GM21825 (cell line): ENCODE results near the gene CXCL12.

Source experiments
- ATAC-seq: cut with Tn5 transposase; IDR thresholded peaks from one replicate; pipeline ENCODE4 v1.9.1; 2021; ENCODE audit warnings: mild to moderate bottlenecking, moderate library complexity; ENCODE audit not compliant: unreplicated experiment

Gene CXCL12

GRCh38 chr10:44339218-44339617, 45.7 kb downstream of the CXCL12 start:
- no peak for ATAC-seq

DNA sequence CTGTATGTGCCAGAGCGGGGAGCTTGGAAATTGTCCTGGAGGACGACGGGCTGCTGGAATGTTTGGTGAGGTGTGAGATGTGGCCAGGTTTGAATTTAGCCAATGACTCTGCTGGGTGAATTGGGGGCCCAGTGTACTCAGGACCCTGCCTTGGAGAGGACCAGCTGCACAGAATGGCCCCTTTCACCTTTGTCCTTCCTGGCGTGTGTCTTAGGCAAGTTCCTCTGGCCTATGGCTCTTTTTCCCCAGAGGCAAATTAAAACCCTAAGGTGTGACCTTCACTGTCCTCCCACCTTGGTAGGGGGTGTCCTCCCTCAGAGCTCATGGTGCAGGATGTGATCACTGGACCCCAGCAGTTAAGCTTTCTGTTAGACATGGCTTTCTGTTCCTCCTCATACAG, 47.8 kb downstream of the CXCL12 start:
- no peak for ATAC-seq

DNA sequence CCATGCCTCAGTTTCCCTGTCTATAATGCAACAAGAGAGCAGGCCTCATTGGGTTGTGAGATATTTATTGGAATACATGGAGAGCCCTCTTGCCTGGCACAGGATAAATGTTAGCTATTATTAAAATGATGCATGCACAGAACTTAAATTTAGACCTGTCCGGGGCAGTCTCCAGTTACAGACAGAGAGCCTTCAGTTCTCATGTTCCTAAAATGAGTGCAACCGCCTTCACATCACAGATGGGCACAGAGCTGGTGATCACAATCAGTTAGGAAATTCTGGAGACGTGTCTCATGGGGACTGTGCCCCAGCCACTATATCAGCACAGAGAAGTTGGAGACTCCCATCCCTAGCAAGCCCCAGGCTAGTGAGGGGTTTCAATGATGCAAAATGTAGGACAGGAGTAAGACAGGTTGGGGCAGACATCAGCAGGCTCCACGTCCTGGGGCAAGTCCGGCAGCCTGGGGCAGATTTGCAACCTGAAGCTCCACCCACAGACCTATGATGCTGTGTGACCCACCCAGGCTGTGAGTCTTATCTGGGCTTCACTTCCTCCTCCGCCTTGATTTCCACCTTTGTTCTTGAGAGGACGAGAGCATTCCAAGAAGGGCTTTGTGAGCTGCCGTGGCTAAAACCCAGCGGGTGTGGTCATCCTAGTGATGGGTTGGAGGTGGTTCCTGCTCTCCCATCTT, 49.4 kb downstream of the CXCL12 start:
- ATAC-seq, result no peak

DNA sequence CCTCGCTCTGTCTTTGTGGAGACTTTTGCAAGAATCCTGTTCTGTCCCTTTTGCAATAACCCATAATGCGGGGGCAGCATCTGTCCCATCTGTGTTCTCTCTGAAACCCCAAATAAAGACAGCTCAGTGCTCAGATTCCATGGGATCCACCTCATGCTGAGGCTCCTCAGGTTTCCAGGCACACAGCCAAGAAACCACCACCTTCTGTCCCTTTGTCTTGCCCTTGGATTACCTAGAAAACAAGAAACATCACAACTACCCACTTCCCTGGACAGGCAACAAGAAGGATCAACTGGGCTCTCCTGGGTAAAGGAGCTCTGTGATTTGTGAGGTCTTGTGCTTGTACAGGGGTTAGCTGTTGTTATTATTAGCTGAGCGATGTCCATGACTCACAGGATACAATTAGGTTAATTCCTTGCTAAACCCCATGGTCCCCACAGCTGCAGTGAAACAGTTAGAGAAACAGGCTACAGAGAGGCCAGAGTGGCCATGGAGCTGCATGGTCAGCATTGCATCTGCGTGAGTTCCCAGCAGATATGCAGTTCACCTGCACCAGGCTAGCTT, 50.2 kb downstream of the CXCL12 start:
- ATAC-seq, result no peak

- no peak for ATAC-seq
Observed at GRCh38 chr10:44334091-44334490, 50.8 kb downstream of the CXCL12 start.

DNA sequence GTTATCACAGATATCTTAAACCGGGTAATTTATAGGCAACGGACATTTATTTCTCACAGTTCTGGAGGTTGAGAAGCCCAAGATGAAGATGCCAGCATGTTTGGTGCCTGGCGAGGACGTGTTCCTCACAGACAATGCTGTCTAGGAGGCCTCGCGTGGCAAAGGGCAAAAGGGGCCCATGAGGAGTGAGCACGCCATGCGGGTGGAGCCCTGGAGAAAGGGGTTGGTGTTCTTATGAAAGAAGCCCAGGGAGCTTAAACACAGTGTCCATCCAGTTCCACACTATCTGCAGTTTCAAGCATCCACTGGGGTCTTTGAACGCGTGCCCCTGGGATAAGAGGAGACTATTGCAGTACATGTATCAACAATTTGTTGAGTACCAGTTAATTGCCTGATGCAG, 51.4 kb downstream of the CXCL12 start:
- no peak for ATAC-seq

DNA sequence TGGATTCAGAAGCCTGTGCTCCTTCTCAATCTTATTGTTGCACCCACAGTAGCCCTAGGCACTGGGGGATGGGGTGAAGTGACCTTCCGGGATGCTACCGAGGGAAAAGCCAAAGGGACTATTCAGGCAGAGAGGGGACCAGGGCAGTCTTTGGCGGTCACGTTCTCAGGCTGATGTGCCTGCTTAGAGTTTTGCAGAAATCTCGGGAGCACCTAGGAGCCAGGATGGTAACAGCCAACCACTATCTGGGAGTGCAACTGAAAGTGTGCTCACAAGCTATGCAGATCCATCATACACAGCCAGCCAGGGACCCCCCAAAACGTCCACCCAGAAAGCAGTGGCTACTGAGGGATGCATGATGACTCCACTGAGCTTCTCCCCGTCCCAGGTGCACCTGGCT, 52.4 kb downstream of the CXCL12 start:
- no peak for ATAC-seq

GRCh38 chr10:44330431-44330830, 54.5 kb downstream of the CXCL12 start:
- ATAC-seq, result no peak

- ATAC-seq, result no peak
Observed at GRCh38 chr10:44327461-44327860, 57.4 kb downstream of the CXCL12 start.
